ENCODE results near the gene MST1R. TPM values are rescaled to one million over a fixed set of nuclear protein-coding genes. Genes with fewer than 3 reads are reported as not detected.

MST1R gene
- total and polyA plus RNA-seq, 9 of the 15 experiments (the other 6 are each of a cell fraction or from before 2014, with no cell fraction given) = 1.3 to 10.0 (median 3.8) TPM

- no peak for TF ChIP-seq TSHZ1 (CRISPR knock-in tag; IDR thresholded peaks at IDR 0.05)
- TF ChIP-seq ELF1 (tag; IDR thresholded peaks at IDR 0.05) = no peak
- no peak; the same call in 1 of the 2 replicates for TF ChIP-seq GABPB1 (CRISPR knock-in tag; IDR thresholded peaks at IDR 0.05)
- no peak for TF ChIP-seq TAF9B (IDR thresholded peaks at IDR 0.05; ENCODE audit: partially characterized antibody)
- no peak for TF ChIP-seq EWSR1 (IDR thresholded peaks at IDR 0.05; ENCODE audit: borderline replicate concordance, low read depth, partially characterized antibody)
- TF ChIP-seq AFF4 (CRISPR knock-in tag; IDR thresholded peaks at IDR 0.05) = no peak
- TF ChIP-seq RFX7 (CRISPR knock-in tag; IDR thresholded peaks at IDR 0.05) = no peak
- no peak for TF ChIP-seq KDM1A (IDR thresholded peaks at IDR 0.05)
- TF ChIP-seq NKRF (IDR thresholded peaks at IDR 0.05; ENCODE audit: borderline replicate concordance) = no peak
- TF ChIP-seq ELF2 (CRISPR knock-in tag; IDR thresholded peaks at IDR 0.05) = no peak
- no peak for TF ChIP-seq ZNF785 (CRISPR knock-in tag; IDR thresholded peaks at IDR 0.05)
- TF ChIP-seq ZKSCAN8 (CRISPR knock-in tag; IDR thresholded peaks at IDR 0.05) = no peak
- TF ChIP-seq MECOM (CRISPR knock-in tag; IDR thresholded peaks at IDR 0.05) = no peak
- no peak for TF ChIP-seq ESRRB (CRISPR knock-in tag; IDR thresholded peaks at IDR 0.05; ENCODE audit: borderline replicate concordance)
- peak; percentile 91 for TF ChIP-seq POLR2G (IDR thresholded peaks at IDR 0.05; ENCODE audit: low read depth, low read length)
- no peak for TF ChIP-seq ZNF644 (tag; IDR thresholded peaks at IDR 0.05; ENCODE audit: low read depth)
- TF ChIP-seq FOXM1 (IDR thresholded peaks at IDR 0.05; ENCODE audit: low read depth) = no peak
- TF ChIP-seq FOXM1 (CRISPR knock-in tag; IDR thresholded peaks at IDR 0.05; ENCODE audit: low read depth) = no peak
- TF ChIP-seq OTX1 (CRISPR knock-in tag; IDR thresholded peaks at IDR 0.05) = no peak
Observed at GRCh38 chr3:49903451-49904424, at the start of gene MST1R (continued).
